NCI-H526 (cell line): Measurements from ENCODE around the gene SERAC1.
"Not testable (repeated sequence)": the region's sequence is repeated elsewhere in the genome, so short reads cannot be mapped to it uniquely, and the experiment has no call there.

ENCODE experiments used
- DNase-seq, 2 experiments: peaks; one replicate each; lab custom pipeline; 2025; lab: John Stamatoyannopoulos, UW

SERAC1 gene

DNA sequence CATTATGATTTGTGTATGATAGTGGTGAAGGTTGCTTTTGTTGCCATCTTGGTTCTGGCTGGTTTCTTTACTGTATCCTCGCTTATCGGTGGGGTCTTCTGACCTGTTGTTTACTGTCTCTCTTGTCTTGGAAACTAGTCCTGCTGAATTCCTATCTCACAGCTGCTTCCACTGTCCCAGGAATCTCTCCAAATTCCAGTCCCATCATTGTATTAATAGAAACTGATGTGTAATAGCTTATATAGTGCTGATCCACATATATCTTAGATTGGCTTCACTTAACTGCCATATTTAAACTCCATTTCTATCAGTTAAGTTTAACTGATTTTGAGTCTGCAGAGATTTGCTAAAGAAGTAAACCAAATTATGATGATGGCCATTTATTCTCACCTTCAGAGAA lies 6.0 kb upstream of the SERAC1 start:
- no peak for DNase-seq

DNA sequence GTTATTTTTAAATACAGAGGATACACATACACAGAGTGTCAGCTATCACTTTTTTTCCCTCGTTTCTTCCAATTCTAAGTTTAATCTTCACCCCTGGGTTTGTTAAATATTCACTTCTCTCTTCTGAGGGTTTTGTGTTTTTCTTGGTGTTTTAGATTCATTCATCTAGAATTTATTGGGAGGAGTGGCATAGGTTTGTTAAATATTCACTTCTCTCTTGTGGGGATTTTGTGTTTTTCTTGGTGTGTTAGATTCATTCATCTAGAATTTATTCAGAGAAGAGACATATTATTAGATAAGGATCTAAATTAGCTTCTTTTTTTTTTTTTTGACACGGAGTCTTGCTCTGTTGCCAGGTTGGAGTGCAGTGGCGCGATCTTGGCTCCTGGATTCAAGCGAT lies 3.9 kb upstream of the SERAC1 start:
- no peak for DNase-seq

DNA sequence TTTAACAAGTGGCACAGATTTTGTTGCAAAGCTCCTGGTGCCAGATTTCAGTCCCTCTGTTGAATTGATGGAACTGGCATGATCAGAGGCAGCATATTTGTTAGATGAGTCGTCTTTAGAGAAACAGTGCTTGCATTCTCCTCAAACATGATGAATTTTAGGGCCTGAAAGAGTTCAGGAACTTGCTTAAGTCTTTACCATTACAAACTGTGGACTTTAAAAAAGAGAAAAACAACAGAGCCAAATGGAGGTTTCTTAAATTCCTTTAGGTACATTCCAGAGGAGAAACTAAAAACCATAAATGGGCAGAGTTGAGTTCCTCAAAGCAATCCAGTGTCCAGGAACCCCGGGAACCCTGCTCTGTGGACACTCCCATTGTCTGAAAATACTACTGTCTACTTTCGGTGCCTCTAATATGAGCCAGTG lies 2.6 kb upstream of the SERAC1 start:
- no peak for DNase-seq

DNA sequence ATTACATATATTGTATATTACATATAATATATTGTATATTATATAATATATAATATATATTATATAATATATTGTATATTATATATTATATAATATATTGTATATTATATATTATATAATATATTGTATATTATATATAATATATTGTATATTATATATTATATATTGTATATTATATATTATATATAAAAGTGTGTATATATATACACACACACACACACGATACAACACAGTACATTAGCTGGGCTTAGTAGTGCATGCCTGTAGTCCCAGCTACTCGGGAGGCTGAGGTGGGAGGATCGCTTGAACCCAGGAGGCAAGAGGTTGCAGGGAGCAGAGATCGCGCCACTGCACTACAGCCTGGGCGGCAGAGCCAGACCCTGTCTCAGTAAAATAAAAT lies 1.6 kb upstream of the SERAC1 start:
- DNase-seq = not testable (repeated sequence)

DNA sequence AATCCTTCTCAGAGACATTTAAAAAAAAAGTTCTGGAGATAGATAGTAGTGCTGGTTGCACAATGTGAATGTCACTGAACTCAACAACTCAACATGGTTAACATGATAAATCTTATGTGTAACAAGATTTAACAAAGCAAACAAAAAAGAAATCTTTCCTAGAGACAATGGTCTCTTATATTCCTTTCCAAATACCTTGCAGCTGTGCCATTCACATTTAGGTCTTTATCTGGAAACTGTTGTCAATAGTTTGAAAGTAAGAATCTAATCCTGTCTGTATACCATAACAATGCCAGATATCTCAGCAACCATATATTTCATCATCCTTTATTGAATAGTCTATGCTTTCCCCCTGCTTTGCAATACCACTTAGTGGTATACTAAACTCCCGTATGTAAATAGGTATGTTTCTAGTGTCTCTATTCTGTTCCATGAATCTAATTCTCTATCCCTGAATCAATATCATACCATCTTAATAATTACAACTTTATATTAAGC lies 2.1 kb downstream of the SERAC1 start:
- DNase-seq = no peak

DNA sequence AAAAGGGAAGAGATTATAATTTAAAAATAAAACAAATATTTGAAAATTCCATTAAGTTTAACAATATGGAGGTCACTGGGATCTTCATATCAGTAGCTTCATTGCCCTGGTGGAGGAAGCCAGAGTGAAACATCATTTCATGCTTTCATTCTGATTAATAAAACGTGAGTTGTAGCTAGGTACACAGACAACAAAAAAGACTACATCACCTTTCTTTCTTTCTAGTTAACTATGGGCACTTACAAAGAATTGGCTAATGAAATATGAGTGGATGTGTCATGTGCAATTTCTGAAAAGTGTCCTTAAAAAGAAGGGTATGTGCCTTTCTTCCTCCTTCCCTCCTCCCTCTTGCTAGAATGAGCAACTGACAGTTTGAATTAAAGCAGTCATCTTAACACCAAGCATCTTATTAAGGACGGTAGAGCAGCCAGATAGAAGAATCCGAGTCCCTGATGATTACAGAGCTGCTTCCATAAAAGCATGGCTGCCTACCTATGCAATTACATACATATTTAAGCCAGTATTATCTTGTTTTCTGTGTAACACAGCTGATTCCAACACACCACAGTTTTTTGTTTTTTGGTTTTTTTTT lies 3.4 kb downstream of the SERAC1 start:
- no peak for DNase-seq

DNA sequence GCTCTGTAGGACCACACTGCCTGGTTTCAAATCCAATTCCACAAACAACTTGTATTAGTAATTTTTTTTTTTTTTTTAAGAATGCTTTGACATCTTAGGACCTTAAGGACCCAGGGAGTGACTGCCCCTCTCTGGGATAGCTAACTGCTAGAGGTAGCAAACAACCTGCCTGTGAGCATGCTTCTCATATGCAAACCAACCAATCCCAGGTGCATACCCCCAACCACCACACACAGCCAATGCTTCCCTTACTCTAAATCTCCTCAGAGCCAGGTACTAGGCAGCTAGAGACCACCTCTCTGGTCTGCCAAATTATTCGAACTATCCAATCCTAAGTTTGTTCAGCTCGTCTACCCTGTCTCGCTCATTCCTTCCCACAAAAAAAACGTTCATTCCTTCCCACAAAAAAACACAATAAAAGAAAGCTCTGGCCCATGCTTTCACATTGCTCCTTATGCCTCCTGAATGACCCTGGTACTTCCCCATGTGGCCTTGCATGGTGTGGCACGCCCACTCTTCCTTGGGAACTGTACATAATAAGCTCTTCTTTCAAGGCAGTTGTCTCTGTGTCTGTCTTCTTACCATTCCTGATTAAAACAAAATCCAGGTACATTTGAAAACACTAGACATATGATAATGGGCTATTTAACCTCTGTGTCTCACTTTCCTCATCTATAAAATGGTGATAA lies 6.4 kb downstream of the SERAC1 start:
- peak; percentile 3 to 55 for DNase-seq

DNA sequence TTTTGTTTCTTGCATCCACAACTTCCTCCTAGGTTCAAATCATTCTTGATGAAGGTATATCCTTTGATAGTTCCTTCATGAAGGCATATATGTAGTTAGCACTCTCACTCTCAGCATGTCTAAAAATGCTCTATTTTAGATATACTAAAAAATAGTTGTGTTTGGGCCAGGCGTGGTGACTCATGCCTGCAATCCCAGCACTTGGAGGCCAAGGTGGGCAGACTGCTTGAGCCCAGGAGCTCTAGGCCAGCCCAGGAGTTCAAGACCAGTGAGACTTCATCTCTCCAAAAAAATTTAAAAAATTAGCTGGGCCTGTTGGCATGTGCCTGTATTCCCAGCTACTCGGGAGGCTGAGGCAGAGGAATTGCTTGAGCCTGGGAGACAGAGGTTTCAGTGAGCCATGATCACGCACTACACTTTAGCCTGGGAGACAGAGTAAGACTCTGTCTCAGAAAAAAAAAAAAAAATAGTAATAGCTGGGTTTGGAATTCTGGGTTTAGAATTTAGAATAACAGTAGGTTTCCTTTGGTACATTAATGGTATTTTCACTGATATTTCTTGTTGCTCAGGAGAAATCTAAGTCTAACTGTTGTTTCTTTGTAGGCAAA lies 7.0 kb downstream of the SERAC1 start:
- no peak for DNase-seq

DNA sequence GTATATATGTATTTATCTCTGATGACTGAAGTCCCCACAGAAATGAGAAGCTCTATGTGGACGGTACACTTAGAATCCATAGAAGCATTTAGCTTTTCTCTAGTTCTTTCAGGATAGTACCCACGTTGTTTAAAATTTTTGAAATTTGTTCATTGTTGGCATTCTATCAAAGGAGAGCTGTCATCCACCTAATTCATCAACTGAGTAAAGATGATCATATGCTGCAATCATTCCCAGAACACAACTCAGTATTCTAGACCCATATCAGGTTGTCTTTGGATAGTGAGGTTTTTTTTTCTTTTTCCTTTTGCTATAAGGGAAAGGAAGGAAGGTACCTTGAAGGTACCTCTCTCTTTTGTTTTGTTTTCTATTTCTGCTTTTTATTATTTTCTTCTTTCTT lies 9.3 kb downstream of the SERAC1 start:
- no peak for DNase-seq

DNA sequence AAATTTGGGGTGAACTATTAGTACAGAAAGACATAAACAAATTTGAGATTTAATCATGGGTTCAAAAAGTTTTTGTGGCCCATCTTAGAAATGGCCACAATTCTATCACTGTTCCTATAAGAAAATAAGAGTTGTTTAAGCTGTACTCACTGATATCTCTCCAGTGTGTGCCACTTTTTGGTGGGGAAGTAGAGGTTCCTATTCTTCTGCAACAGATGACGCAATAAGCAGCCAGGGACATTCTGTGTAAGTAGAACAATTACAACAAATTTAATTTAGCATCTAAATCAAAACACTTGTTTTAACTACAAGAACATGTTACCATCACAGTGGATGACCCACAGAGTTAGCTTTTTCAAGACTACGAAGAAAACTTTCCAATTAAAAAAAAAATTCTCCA lies 9.9 kb downstream of the SERAC1 start:
- DNase-seq = no peak

DNA sequence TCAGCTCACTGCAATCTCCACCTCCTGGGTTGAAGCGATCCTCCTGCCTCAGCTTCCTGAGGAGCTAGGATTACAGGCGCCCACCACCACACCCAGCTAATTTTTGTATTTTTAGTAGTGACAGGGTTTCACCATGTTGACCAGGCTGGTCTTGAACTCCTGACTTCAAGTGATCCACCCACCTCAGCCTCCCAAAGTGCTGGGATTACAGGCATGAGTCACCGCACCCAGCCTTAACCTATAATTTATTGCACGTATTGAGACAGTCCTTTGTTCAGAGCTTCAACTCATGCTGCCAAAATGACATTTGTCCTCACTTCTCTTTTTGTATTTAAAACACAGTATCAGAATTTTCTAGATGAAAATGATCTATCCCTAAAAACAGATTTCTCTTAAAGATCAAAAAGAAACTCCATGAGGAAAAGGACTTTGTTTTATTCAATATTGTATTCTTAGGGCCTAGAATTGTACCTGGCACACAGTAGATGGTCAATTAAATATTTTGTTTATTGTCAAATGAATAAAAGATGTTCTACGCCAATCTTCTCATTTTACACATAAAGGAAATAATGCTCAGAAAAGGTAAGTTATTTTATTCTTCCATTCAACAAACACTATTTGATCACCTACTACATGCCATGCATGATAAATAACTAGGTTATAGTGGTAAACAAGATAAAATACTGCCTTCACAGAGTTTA lies 10.8 kb downstream of the SERAC1 start:
- DNase-seq = no peak

DNA sequence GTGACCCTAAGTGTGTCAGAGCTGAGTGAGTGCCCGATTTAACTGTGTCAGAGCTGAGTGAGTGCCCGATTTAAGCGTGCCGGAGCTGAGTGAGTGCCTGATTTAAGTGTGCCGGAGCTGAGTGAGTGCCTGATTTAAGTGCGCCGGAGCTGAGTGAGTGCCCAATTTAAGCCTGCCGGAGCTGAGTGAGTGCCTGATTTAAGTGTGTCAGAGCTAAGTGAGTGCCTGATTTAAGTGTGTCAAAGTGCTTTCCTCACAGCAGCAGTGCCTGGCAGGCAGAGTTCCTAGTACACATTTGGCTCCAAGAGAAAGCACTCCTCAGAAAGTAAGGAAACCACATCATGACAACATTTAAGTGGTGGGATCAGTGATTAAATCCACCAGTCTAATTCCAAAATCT lies 13.2 kb downstream of the SERAC1 start:
- DNase-seq = no peak

DNA sequence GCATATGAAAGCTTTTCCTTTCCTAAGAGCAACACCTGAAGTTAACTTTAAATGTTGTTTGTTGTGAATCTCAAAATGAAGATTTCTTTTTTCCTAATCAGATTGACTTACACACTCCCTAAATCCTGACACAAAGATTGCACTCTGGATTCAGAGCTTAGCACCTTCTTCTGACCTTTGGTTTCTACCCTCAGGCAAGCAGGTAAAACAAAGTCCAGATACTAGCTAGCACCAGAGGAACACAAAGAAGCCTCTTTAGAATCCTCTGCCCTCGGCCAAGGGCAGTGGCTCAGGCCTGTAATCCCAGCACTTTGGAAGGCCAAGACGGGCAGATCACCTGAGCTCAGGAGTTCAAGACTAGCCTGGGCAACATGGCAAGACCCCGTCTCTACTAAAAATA lies 14.5 kb downstream of the SERAC1 start:
- DNase-seq = no peak

DNA sequence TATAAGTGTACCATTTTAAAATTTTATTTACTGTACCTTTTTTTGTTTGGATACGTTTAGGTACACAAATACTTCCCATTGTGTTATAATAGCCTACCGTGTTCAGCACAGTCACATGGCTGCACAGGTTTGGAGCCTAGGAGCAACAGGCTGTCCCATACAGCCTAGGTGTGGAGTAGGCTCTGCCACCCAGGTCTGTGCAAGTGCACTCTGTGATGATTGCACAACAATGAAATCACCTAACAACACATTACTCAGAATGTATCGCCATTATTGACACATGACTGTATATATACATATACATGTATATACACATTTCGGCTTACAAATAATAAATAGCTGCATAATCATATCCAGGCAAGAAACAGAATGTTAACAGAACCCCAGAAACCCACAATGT lies 15.4 kb downstream of the SERAC1 start:
- no peak for DNase-seq

DNA sequence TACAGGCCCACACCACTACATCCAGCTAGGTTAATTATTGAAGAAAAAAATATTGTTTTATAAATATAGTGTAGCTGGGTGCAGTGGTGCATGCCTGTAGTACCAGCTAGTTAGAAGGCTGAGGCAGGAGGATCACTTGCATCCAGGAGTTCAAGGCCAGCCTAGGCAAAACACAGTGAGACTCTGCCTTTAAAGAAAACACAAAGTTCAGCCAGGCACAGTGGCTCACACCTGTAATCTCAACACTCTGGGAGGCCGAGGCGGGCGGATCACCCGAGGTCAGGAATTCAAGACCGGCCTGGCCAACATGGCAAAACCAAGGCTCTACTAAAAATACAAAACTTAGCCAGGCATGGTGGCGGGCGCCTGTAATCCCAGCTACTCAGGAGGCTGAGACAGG lies 16.0 kb downstream of the SERAC1 start:
- not testable (repeated sequence) for DNase-seq

DNA sequence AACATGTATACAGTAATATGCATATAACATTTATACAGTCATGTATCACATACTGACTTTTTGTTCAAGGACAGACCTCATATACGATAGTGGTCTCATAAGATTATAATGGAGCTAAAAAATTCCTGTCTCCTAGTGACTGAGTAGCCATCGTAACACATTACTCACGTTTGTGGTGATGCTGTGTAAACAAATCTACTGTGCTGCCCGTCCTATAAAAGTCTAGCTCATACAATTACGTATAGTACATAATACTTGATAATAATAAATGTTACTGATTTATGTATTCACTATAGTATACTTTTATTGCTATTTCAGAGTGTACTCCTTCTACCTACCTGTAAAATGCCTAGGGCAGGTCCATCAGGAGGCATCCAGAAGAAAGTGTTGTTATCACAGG lies 17.4 kb downstream of the SERAC1 start:
- no peak for DNase-seq

DNA sequence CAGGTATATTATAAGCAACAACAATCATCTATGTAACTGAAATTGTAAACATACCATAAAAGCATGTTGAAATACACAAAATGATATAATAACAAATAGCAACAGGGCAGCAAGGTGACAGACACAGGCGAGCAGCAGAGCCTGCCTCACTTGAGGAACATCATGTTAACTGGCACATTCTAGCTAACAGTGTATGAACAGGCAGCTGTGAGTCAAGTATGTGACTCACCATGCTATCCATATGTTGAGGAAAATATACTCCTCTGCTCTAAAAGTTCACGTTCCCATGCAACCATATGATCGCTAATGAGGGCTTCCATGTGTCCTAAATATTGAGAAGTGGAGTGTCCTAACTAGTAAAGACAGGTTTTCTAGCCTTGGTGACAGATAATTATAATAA lies 18.4 kb downstream of the SERAC1 start:
- DNase-seq = no peak

DNA sequence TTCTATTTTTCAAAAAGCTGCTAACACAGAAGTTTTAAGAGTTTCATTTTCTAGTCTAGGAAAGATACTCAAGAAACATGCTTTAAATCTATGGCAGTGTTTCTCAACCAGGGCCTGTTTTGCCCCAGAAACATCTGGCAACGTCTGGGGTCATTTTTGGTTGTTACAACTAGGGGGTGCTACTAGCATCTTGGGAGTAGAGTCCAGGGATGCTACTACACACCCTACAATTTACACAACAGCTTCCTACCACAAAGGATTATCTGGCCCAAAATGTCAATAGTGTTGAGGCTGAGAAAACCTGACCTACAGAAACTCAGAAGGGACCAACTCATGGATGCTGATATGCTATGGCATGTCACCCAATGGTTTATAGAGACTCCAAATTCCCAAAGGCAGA lies 24.4 kb downstream of the SERAC1 start:
- DNase-seq = no peak

DNA sequence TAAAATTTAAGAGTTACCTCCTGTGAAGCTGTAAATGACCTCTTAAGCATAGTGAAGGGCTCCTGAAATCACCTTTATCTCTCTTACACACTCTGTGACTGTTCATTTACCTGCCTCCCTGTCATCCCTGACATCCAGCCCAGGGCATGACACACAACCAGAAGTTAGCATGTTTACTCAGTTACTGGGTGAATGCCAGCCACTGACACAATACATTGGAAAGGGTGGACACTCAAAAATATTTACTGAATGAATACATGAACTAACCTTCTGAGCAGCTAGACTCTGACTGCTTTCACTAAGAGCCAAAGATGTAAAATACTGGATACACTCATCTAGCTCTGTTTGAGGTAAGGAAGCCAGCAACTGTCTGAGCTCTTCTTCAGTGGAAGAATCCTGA lies 25.3 kb downstream of the SERAC1 start:
- no peak for DNase-seq

DNA sequence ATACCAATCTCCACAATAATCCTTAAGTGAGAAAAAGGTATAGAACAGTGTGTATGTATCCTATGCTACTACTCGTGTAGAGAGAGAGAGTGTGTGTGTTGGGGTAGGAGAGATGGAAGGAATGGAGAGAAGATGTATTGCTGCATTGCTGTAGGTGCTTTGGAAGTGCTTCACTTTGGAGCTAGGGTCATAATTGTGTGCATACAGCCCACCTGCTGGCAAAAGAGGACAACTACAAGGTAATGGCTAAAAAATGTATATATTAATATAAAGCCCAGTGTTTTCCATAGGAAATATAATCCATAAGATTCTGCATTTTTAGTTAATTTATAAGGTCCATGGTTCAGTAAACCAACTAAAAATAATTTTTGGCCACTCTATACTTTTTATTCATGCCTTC lies 36.1 kb downstream of the SERAC1 start:
- DNase-seq = peak; percentile 4 to 76

DNA sequence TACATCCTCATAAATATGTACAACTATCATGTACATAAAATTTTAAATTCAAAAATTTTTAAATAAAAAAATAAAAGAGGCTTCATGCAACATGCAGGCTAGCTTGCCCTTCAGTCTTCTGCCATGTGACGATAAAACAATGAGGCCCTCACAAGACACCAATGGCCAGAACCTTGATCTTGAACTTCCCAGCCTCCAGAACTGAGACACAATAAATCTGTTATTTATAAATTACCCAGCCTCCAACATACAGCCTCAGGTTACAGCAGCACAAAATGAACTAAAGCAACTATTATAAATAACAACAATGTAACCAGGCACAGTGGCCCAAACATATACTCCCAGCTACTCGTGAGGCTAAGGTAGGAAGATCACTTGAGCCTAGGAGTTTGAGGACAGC lies 42.8 kb downstream of the SERAC1 start:
- DNase-seq = no peak

DNA sequence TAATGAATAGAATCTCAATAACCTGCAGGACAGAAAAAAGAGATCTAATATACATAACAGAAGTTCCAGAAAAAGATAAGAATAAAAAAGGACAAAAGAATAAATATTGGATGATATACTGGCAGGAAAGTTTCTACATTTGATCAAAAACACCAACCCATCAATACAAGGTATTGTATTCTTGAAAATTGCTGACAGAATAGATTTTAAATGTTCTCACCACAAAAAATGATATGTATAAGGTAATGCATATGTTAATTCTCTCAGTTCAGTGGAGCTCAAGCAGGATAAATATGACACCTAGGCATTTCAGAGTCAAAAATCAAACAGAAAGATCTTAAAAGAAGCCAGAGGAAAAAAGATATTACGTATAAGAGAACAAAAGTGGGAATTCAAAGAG lies 43.8 kb downstream of the SERAC1 start:
- no peak for DNase-seq

DNA sequence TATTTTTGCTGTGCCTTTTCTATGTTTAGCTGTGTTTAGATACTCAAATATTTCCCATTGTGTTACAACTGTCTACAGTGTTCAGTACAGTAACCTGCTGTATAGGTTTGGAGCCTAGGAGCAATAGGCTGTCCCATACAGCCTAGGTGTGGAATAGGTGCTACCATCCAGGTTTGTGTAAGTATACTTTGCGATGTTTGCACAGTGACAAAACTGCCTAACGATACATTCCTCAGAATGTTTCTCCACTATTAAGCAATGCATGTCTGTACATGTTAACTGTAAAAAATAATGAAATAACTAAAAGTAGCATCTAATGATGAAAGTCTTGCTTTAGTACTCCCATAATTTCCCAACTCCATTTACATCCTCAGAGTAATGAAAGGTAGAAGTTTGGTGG lies 46.0 kb downstream of the SERAC1 start:
- peak; percentile 78 to 84 for DNase-seq
